Adrenal gland (tissue), 12 donors: ENCODE results near the gene SLC15A1. TPM values are rescaled to one million over a fixed set of nuclear protein-coding genes. Genes with fewer than 3 reads are reported as not detected.

Experiments
- DNase-seq, 7 donors: peaks; one replicate each; pipeline ENCODE4 v3.0.0-alpha.2; 2019 to 2020
- H3K27ac ChIP-seq, 5 donors: fragments of 200-600 bp; sonication (generic) in 4 of 5; 1 replicate in 3 of 5; 2 replicates in 2 of 5; pipeline versions ENCODE4 v1.5.1 to v1.8.0; 2016 to 2020; ENCODE audit warnings: mild to moderate bottlenecking in 1 of 5
- H3K27me3 ChIP-seq: fragments of 200-600 bp; 2 replicates; pipeline ENCODE4 v1.8.0; 2021
- H3K36me3 ChIP-seq, 2 donors: fragments of 200-600 bp; replicated peaks in 1 of 2; 1 replicate in 1 of 2; 2 replicates in 1 of 2; pipeline versions ENCODE4 v1.5.1 to v1.8.0; 2018 to 2022
- H3K4me1 ChIP-seq, 2 donors: fragments of 200-600 bp; replicated peaks in 1 of 2; 1 replicate in 1 of 2; 2 replicates in 1 of 2; pipeline versions ENCODE4 v1.5.1 to v1.8.0; 2018 to 2021
- H3K4me3 ChIP-seq, 4 donors: fragments of 200-600 bp; sonication (generic) in 3 of 4; one replicate each; pipeline ENCODE4 v1.5.1; 2016 to 2018
- H3K9me3 ChIP-seq, 3 donors: fragments of 200-600 bp; sonication (generic) in 1 of 3; replicated peaks in 1 of 3; 1 replicate in 2 of 3; 2 replicates in 1 of 3; pipeline versions ENCODE4 v1.5.1 to v1.8.0; 2016 to 2021
- POLR2A ChIP-seq, 2 donors: fragments of 450-650 bp; IDR thresholded peaks; one replicate each; pipeline ENCODE4 v1.6.1; 2017; ENCODE audit warnings: antibody characterized with exemption in 2 of 2, mild to moderate bottlenecking in 2 of 2, moderate library complexity in 1 of 2
- WGBS, 4 donors: extraction: QIAGEN DNeasy Blood & Tissue Kit in 2 of 4; methylation state at CpG; one replicate each; pipeline versions ENCODE4 v1.1.5 to v1.1.7; 2013 to 2017; 5-methylcytosine and 5-hydroxymethylcytosine counted together
- intact Hi-C, 2 donors: fragments of 100-400 bp; cut with DNase I; formaldehyde crosslinking; loops; one replicate each; pipeline versions ENCODE4 v1.14.1 to v1.15.0; 2022 to 2023
- polyA plus RNA-seq, 3 donors: library from polyadenylated mRNA; stranded (reverse); fragments of 200-250 nt in 2 of 3; fragments of 350-450 nt in 1 of 3; fragmentation: Illumina TruSeq in 1 of 3; extraction: RNeasy Lipid Tissue Mini Kit (QIAGEN cat#74804) in 1 of 3; gene quantifications; one replicate each; pipeline ENCODE4 v1.2.3, GENCODE V29; 2013 to 2014
- total RNA-seq, 9 donors: library from RNA; depleted of rRNA in 4 of 9; stranded (reverse); fragments of >200 nt in 4 of 9; fragments of 120-200 nt in 1 of 9; fragmentation: NEBNext Ultra II Directional in 1 of 9; extraction: Animal tissue kit (Norgen Biotek cat#: 25700) in 1 of 9; gene quantifications; one replicate each; pipeline versions ENCODE4 v1.1.0 to v1.2.4, GENCODE V29; 2013 to 2023
- TF ChIP-seq, protein P1 (sequence below), 6 experiments: fragments of 450-650 bp in 4 of 6; fragments of 200-600 bp in 2 of 6; sonication (generic) in 1 of 6; IDR thresholded peaks; 1 replicate in 5 of 6; 2 replicates in 1 of 6; pipeline versions ENCODE4 v1.5.1 to v1.8.0; 2016 to 2021; ENCODE audit warnings: antibody characterized with exemption in 6 of 6, mild to moderate bottlenecking in 2 of 6, moderate library complexity in 1 of 6
- donor health status: healthy with polysubstance abuse.
- donor health status: Bipolar disorder and iron deficiency.
- donor health status: DM: yes; HTN: yes; CAD: no.
- donor health status: DM: no; HTN: no; CAD: no.
- donor health status: DM: no; HTN: no; CAD: no.
- donor health status: DM: yes; HTN: yes; CAD: no.

Gene SLC15A1
- total and polyA plus RNA-seq, 12 donors, result 0.06 to 0.17 (median 0.07) TPM; not detected in 8

- H3K9me3 ChIP-seq, result no peaks in the 10 kb centered on the region
- WGBS, 4 donors, result 76 to 82% (median 79%) methylated on average over 6 to 7 of the region's 7 CpGs
- no peaks in the 10 kb centered on the region for H3K27me3 ChIP-seq
- intact Hi-C loops, result no loop called here
- no peak for DNase-seq
- H3K27ac ChIP-seq, result no peak overlapping the region
- no peaks in the 10 kb centered on the region for H3K36me3 ChIP-seq
- no peaks in the 10 kb centered on the region for H3K4me1 ChIP-seq
- H3K4me3 ChIP-seq, result no peak overlapping the region
- TF ChIP-seq, protein P1, sequence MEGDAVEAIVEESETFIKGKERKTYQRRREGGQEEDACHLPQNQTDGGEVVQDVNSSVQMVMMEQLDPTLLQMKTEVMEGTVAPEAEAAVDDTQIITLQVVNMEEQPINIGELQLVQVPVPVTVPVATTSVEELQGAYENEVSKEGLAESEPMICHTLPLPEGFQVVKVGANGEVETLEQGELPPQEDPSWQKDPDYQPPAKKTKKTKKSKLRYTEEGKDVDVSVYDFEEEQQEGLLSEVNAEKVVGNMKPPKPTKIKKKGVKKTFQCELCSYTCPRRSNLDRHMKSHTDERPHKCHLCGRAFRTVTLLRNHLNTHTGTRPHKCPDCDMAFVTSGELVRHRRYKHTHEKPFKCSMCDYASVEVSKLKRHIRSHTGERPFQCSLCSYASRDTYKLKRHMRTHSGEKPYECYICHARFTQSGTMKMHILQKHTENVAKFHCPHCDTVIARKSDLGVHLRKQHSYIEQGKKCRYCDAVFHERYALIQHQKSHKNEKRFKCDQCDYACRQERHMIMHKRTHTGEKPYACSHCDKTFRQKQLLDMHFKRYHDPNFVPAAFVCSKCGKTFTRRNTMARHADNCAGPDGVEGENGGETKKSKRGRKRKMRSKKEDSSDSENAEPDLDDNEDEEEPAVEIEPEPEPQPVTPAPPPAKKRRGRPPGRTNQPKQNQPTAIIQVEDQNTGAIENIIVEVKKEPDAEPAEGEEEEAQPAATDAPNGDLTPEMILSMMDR (IDR thresholded peaks at IDR 0.05), result no peak
- no peak for TF ChIP-seq POLR2A (IDR thresholded peaks at IDR 0.05)
Measured at GRCh38 chr13:98781905-98782304, 29.4 kb upstream of the SLC15A1 start.

GRCh38 chr13:98781470-98781869 is 29.0 kb upstream of the SLC15A1 start:
- no peaks in the 10 kb centered on the region for H3K27me3 ChIP-seq
- no peaks in the 10 kb centered on the region for H3K4me1 ChIP-seq
- DNase-seq, result no peak
- TF ChIP-seq, protein P1 (IDR thresholded peaks at IDR 0.05), result no peak
- TF ChIP-seq POLR2A (IDR thresholded peaks at IDR 0.05), result no peak
- no peak overlapping the region for H3K27ac ChIP-seq
- intact Hi-C loops, result no loop called here
- H3K4me3 ChIP-seq, result no peak overlapping the region
- H3K9me3 ChIP-seq, result no peaks in the 10 kb centered on the region
- H3K36me3 ChIP-seq, result no peaks in the 10 kb centered on the region
- 71 to 86% (median 81%) methylated on average over 10 to 11 of the region's 11 CpGs for WGBS, 4 donors

DNA sequence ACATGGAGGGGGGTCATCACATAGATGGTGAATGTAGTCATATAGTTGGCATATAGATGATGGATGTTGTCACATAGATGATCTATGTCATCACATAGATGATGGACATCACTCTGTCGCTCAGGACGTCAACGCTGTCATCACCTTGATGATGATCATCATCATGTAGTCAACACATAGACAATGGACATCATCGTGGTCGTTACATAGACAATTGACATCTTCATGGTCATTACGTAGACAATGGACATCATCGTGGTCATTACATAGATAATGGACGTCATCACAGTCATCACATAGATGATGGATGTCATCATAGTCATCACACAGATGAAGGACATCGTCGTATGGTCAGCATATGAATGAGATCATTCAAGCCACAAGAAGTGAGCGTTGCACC is 28.6 kb upstream of the SLC15A1 start:
- H3K4me3 ChIP-seq, result no peak overlapping the region
- no peak overlapping the region for H3K27ac ChIP-seq
- no peaks in the 10 kb centered on the region for H3K9me3 ChIP-seq
- TF ChIP-seq, protein P1 (IDR thresholded peaks at IDR 0.05), result no peak
- no peak for TF ChIP-seq POLR2A (IDR thresholded peaks at IDR 0.05)
- intact Hi-C loops, result no loop called here
- no peak for DNase-seq
- WGBS, 4 donors, result 57 to 83% (median 74%) methylated on average over 11 of the region's 11 CpGs
- no peaks in the 10 kb centered on the region for H3K4me1 ChIP-seq
- H3K27me3 ChIP-seq, result no peaks in the 10 kb centered on the region
- no peaks in the 10 kb centered on the region for H3K36me3 ChIP-seq

- WGBS, 4 donors, result 43 to 60% (median 55%) methylated on average over 2 of the region's 2 CpGs
- H3K27ac ChIP-seq, result no peak overlapping the region
Measured at GRCh38 chr13:98780451-98780850, 28.0 kb upstream of the SLC15A1 start.

More at GRCh38 chr13:98780451-98780850, 28.0 kb upstream of the SLC15A1 start:
- no peaks in the 10 kb centered on the region for H3K9me3 ChIP-seq
- TF ChIP-seq, protein P1 (IDR thresholded peaks at IDR 0.05), result no peak
- no peak for TF ChIP-seq POLR2A (IDR thresholded peaks at IDR 0.05)
- H3K27me3 ChIP-seq, result no peaks in the 10 kb centered on the region
- H3K4me1 ChIP-seq, result no peaks in the 10 kb centered on the region
- DNase-seq, result no peak
- intact Hi-C loops, result no loop called here
- no peaks in the 10 kb centered on the region for H3K36me3 ChIP-seq
- no peak overlapping the region for H3K4me3 ChIP-seq
